PC-9 (cell line): ENCODE data around the gene TMEM107. TPM values are rescaled to one million over a fixed set of nuclear protein-coding genes. Genes with fewer than 3 reads are reported as not detected.

Source experiments
- BruUV-seq: library from RNA; stranded (reverse); fragments of 400-500 nt; replicated peaks from 2 replicates; lab custom pipeline; 2021; lab: Mats Ljungman, UMichigan
- CTCF ChIA-PET: fragments of 300-600 bp; sonication (Branson Sonifier 250); formaldehyde crosslinking; loops from one replicate; lab custom pipeline; 2022; ENCODE audit warnings: antibody characterized with exemption; lab: Charles Lee
- POLR2A ChIA-PET: fragments of 300-600 bp; sonication (Branson Sonifier 250); formaldehyde crosslinking; loops from one replicate; lab custom pipeline; 2022; ENCODE audit warnings: antibody characterized with exemption; ENCODE audit not compliant: unreplicated experiment; lab: Charles Lee
- DNase-seq, 2 experiments: peaks; one replicate each; pipeline versions ENCODE4 v3.0.0 to v3.0.0-alpha.2; 2015 to 2022; ENCODE audit warnings: mixed read lengths in 1 of 2
- H2AFZ ChIP-seq: fragments of 200-600 bp; sonication (generic); 2 replicates; pipeline ENCODE4 v1.8.1; 2017; ENCODE audit warnings: antibody characterized with exemption
- H3F3A ChIP-seq: fragments of 200-600 bp; sonication (generic); 2 replicates; pipeline ENCODE4 v1.8.1; 2017; ENCODE audit warnings: antibody characterized with exemption, mild to moderate bottlenecking, low read depth; ENCODE audit not compliant: insufficient read depth
- H3K27ac ChIP-seq: fragments of 200-600 bp; sonication (generic); 2 replicates; pipeline ENCODE4 v1.6.1; 2016; ENCODE audit warnings: mixed run types
- H3K27me3 ChIP-seq: fragments of 200-600 bp; sonication (generic); 2 replicates; pipeline ENCODE4 v1.6.1; 2016; ENCODE audit warnings: low read depth, mixed run types; ENCODE audit not compliant: insufficient read depth
- H3K36me3 ChIP-seq: fragments of 200-600 bp; sonication (generic); 2 replicates; pipeline ENCODE4 v1.6.1; 2016; ENCODE audit warnings: low read depth, mixed run types
- H3K4me1 ChIP-seq: fragments of 200-600 bp; sonication (generic); replicated peaks from 2 replicates; pipeline ENCODE4 v1.6.1; 2016; ENCODE audit warnings: mixed run types; ENCODE audit not compliant: insufficient read depth
- H3K4me2 ChIP-seq: fragments of 200-600 bp; sonication (generic); 2 replicates; pipeline ENCODE4 v1.6.1; 2017; ENCODE audit warnings: mixed run types
- H3K4me3 ChIP-seq: fragments of 200-600 bp; sonication (generic); 2 replicates; pipeline ENCODE4 v1.6.1; 2016; ENCODE audit warnings: mixed run types
- H3K79me2 ChIP-seq: fragments of 200-600 bp; sonication (generic); 2 replicates; pipeline ENCODE4 v1.6.1; 2017; ENCODE audit warnings: low read depth, mixed run types
- H3K9me2 ChIP-seq: fragments of 200-600 bp; sonication (generic); 2 replicates; pipeline ENCODE4 v1.8.1; 2017; ENCODE audit warnings: mild to moderate bottlenecking; ENCODE audit not compliant: insufficient read depth
- H3K9me3 ChIP-seq: fragments of 200-600 bp; sonication (generic); 2 replicates; pipeline ENCODE4 v1.8.1; 2016; ENCODE audit warnings: low read depth; ENCODE audit not compliant: insufficient read depth
- H4K20me1 ChIP-seq: fragments of 200-600 bp; sonication (generic); 2 replicates; pipeline ENCODE4 v1.8.1; 2017; ENCODE audit not compliant: insufficient read depth
- CTCF ChIP-seq: fragments of 200-600 bp; sonication (generic); conservative IDR thresholded peaks from 2 replicates; pipeline ENCODE4 v1.6.1; 2017; ENCODE audit warnings: mixed run types, antibody characterized with exemption, mild to moderate bottlenecking, moderate library complexity
- EZH2 ChIP-seq: fragments of 200-600 bp; sonication (generic); IDR thresholded peaks from 2 replicates; pipeline ENCODE4 v1.8.0; 2017; ENCODE audit warnings: antibody characterized with exemption, low read depth
- intact Hi-C: fragments of 100-400 bp; cut with micrococcal nuclease; formaldehyde crosslinking; loops from one replicate; pipeline ENCODE4 v1.10.0; 2022; ENCODE audit not compliant: unreplicated experiment
- total RNA-seq: library from RNA; stranded (reverse); gene quantifications from 2 replicates; pipeline ENCODE4 v1.2.3, GENCODE V29; 2021

Gene TMEM107
- total RNA-seq, 1 experiment from 2014 or later, result 59.1 TPM

- Histone ChIP-seq H3F3A (peaks cover 15% of the 10 kb centered on the region; the same call in 1 of the 2 replicates), H3K36me3 (no peaks in the 10 kb centered on the region), H3K4me2 (no peak overlapping the region), H4K20me1 (no peaks in the 10 kb centered on the region), H3K9me3 (no peaks in the 10 kb centered on the region), H3K9me2 (no peaks in the 10 kb centered on the region), H3K4me3 (no peak overlapping the region), H3K27ac (no peak overlapping the region), H3K4me1 (peaks cover 20% of the 10 kb centered on the region), H2AFZ (no peak overlapping the region), H3K27me3 (no peaks in the 10 kb centered on the region), H3K79me2 (peaks cover 16% of the 10 kb centered on the region; the same call in 1 of the 2 replicates)
- no TSS peak for BruUV-seq
- POLR2A ChIA-PET, result interaction anchor here (0.6 kb wide), 2 partner anchors 15 to 249 kb away, joined by 3 to 4 read pairs; no protein-coding TSS in a partner anchor
- CTCF ChIA-PET, result interaction anchor here (0.6 to 1.5 kb wide), 3 partner anchors 21 to 598 kb away, joined by 3 to 11 read pairs (median 4); no protein-coding TSS in a partner anchor
- intact Hi-C loops, result loop anchor here (5.0 kb wide), 2 partner anchors 87 to 317 kb away; no protein-coding TSS in a partner anchor
- no peak for DNase-seq
- TF ChIP-seq CTCF (no peak), EZH2 (no peak)
These were observed 17.2 kb downstream of the TMEM107 start for GRCh38 chr17:8159032-8159400.

GRCh38 chr17:8158267-8159031 is 17.7 kb downstream of the TMEM107 start:
- H3K36me3 ChIP-seq, result no peaks in the 10 kb centered on the region
- intact Hi-C loops, result loop anchor here (1.0 to 5.0 kb wide), 4 partner anchors 20 to 316 kb away; no protein-coding TSS in a partner anchor
- H4K20me1 ChIP-seq, result no peaks in the 10 kb centered on the region
- no peaks in the 10 kb centered on the region for H3K27me3 ChIP-seq
- no TSS peak for BruUV-seq
- H3K4me3 ChIP-seq, result no peak overlapping the region
- peak overlapping the region; percentile 47; the same call in 1 of the 2 replicates for H3K4me2 ChIP-seq
- H3K79me2 ChIP-seq, result peaks cover 16% of the 10 kb centered on the region; the same call in 1 of the 2 replicates
- peak overlapping the region; percentile 27; the same call in 1 of the 2 replicates for H3K27ac ChIP-seq
- H3K9me3 ChIP-seq, result no peaks in the 10 kb centered on the region
- ChIA-PET CTCF (interaction anchor here (0.6 to 1.5 kb wide), 7 partner anchors 15 to 598 kb away, joined by 3 to 12 read pairs (median 4); partner anchors contain the start of gene CTC1), POLR2A (interaction anchor here (0.6 to 0.7 kb wide), 4 partner anchors 15 to 248 kb away, joined by 3 to 5 read pairs (median 4); no protein-coding TSS in a partner anchor)
- H3F3A ChIP-seq, result peaks cover 18% of the 10 kb centered on the region; the same call in 1 of the 2 replicates
- no peak for TF ChIP-seq EZH2
- TF ChIP-seq CTCF, result peak; percentile 83
- DNase-seq, result peak; percentile 63 to 91
- H3K9me2 ChIP-seq, result no peaks in the 10 kb centered on the region
- peaks cover 20% of the 10 kb centered on the region for H3K4me1 ChIP-seq
- H2AFZ ChIP-seq, result no peak overlapping the region

- H3K4me3 ChIP-seq, result peak overlapping the region; percentile 60
- H3K27me3 ChIP-seq, result no peaks in the 10 kb centered on the region
- ChIA-PET POLR2A (interaction anchor here (0.8 to 1.0 kb wide), 6 partner anchors 17 to 279 kb away, joined by 3 to 17 read pairs (median 7); partner anchors contain the start of genes CTC1 and NDEL1), CTCF (interaction anchor here (0.9 kb wide), 1 partner anchor 19 kb away, joined by 6 read pairs; no protein-coding TSS in a partner anchor)
- no peaks in the 10 kb centered on the region for H3K9me2 ChIP-seq
- peak overlapping the region; percentile 82 for H3K27ac ChIP-seq
- intact Hi-C loops, result loop anchor here (1.0 to 5.0 kb wide), 4 partner anchors 17 to 314 kb away; no protein-coding TSS in a partner anchor
- DNase-seq, result peak; percentile 99 to 100
- peak overlapping the region; percentile 83 for H2AFZ ChIP-seq
- H4K20me1 ChIP-seq, result no peaks in the 10 kb centered on the region
- peaks cover 25% of the 10 kb centered on the region for H3K4me1 ChIP-seq
- no TSS peak for BruUV-seq
- H3K79me2 ChIP-seq, result 0 out of 2 replicates have a peak, but pooled peaks cover 6% of the 10 kb centered on the region
- no peaks in the 10 kb centered on the region for H3K36me3 ChIP-seq
- H3F3A ChIP-seq, result peaks cover 22% of the 10 kb centered on the region; the same call in 1 of the 2 replicates
- no peaks in the 10 kb centered on the region for H3K9me3 ChIP-seq
- TF ChIP-seq EZH2 (no peak), CTCF (no peak)
- peak overlapping the region; percentile 85 for H3K4me2 ChIP-seq
These were observed 19.8 kb downstream of the TMEM107 start for GRCh38 chr17:8156246-8156992.
